DOHH2 (cell line): ENCODE data around the gene CXXC5.

Source experiments
- EZH2phosphoT487 ChIP-seq: fragments of 200-600 bp; sonication (generic); IDR thresholded peaks from 2 replicates; pipeline ENCODE4 v1.6.1; 2017; ENCODE audit warnings: borderline replicate concordance, mild to moderate bottlenecking, antibody characterized with exemption, low read length, moderate library complexity, mixed read lengths
- TF ChIP-seq, protein P1 (sequence below): fragments of 200-600 bp; sonication (generic); IDR thresholded peaks from one replicate; pipeline ENCODE4 v1.5.1; 2014; ENCODE audit warnings: antibody characterized with exemption, mild to moderate bottlenecking, low read depth, low read length; ENCODE audit not compliant: poor library complexity, severe bottlenecking

DNA sequence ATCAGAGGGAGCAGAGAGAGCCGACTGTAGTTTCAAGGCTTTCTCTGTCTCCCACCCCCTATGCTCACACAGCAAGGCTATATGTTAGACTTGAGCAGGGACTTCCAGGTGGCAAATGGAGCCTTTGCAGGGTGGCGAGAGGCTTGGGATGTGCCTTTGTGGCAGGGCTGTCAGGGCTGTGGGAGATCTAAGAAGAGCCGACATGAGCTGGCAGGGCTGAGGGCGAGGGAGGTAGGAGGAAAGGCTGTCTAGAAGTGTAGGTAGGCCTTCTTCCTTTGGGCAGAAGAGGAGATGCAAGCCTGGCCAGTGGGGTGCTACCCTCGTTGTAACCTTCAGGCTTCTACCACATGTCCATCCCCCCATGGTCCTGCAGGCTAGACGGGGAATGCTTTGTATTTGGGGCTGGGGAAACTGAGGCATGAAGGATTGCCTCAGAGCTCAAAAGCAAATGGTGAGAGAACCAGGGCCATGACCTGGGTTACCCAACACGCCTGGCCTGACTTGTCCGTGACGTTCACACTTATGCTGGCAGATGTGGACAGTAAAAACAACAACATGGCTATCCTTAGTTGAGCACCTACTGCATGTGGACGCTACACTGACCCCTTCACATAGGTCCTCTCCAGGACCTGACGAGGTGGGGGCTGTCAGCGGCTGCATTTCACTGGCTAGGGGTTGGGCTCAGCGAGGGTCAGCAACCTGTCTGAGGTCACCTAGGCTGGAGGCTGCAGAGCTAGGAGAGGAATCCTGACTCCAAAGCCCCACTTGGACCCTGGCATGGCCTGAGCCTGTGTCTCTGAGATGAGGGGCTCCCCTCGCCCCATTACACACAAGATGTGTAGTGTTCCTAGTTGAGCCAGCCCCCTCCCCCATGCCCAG is 15.3 kb downstream of the CXXC5 start:
- TF ChIP-seq, protein P1, sequence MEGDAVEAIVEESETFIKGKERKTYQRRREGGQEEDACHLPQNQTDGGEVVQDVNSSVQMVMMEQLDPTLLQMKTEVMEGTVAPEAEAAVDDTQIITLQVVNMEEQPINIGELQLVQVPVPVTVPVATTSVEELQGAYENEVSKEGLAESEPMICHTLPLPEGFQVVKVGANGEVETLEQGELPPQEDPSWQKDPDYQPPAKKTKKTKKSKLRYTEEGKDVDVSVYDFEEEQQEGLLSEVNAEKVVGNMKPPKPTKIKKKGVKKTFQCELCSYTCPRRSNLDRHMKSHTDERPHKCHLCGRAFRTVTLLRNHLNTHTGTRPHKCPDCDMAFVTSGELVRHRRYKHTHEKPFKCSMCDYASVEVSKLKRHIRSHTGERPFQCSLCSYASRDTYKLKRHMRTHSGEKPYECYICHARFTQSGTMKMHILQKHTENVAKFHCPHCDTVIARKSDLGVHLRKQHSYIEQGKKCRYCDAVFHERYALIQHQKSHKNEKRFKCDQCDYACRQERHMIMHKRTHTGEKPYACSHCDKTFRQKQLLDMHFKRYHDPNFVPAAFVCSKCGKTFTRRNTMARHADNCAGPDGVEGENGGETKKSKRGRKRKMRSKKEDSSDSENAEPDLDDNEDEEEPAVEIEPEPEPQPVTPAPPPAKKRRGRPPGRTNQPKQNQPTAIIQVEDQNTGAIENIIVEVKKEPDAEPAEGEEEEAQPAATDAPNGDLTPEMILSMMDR = no peak
- TF ChIP-seq EZH2phosphoT487 = no peak
